ENCODE measurements around the gene PCGF2.

PCGF2 gene

DNA sequence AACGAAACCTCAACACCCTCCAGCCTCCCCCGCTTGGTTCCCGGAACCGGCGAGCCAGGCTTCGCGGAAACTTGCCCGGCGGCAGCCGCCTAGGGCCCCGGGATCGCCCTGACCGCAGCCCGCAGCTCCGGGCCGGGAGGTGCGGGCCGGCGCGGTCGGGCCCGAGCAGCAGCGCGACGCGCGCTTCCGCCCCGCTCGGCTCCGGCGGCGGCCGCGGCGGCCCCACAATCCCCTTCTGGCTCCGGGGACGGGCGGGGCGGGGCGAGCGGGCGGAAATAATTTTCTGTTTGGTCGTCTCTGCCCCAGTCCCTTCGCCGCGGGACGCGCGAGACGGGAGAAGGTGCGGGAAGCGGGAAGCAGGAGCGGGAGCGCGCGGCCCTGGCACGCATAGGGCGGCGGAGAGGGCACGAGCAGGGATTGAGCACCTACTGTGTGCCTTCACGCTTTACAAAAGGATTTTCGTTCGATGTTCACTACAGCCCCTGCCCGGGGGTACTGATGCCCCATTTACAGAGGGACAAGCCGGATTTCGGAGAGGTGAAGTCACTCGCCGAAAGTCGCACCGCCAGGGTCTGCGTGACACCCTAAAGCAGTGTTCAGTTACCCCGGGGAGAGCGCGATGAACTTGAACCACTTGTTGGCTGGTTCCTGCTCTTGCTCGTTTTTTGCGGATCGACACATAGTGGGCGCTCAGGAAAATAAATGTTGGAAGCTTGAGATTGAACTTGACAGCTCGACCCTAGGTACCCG lies 45.8 kb downstream of the PCGF2 start:
- DNase-seq, result peak; percentile 86

GRCh38 chr17:38701504-38702165 lies 46.5 kb downstream of the PCGF2 start:
- peak; percentile 90 for DNase-seq

DNA sequence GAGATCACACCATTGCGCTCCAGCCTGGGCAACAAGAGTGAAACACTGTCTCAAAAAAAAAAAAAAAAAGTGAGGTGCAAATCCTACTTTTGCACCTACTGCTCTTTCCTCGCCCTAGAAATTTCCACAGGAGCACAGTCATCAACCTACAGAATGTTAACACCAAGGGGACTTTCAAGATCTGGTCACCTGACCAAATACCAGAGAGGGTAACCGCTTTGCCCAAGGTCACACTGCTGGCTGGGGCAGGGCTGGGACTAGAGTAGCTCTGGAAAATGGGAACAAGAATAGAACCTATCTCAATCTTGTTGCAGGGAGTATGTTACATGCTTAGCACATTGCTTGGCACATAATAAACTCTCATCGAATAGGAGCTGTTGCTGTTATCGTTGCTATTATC lies 49.4 kb downstream of the PCGF2 start:
- DNase-seq, result no peak

GRCh38 chr17:38697061-38697820 lies 50.9 kb downstream of the PCGF2 start:
- no peak for DNase-seq

DNA sequence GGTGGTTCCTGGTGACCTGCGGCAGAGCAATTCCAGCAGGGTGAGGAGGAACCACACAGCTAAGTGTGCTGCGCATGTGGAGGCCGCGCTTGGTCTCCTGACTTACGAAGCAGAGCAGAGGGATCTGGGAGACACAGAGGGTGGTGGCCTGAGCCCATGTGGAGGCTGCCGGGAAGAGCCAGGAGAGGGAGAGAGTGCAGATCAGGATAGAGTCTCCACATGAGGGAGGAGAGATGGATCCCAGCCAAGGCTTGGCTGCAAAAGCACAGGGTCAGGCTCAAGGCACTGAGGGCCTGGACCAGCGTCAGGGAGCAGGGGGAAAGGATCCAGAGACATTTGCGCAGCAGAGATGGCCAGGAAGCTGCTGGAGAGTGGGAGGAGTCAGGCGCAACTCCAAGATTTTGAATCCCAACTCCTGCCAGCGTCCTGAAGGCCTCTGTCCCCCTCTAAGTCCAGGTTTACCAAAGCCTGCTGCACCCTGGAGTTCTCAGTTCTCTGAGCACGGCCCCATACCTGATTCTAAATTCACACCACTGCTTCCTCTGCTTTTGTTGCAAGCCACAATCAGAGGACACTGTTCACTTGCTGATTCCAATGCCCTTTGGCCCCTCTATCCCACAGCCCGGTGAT lies 54.3 kb downstream of the PCGF2 start:
- DNase-seq, result no peak

DNA sequence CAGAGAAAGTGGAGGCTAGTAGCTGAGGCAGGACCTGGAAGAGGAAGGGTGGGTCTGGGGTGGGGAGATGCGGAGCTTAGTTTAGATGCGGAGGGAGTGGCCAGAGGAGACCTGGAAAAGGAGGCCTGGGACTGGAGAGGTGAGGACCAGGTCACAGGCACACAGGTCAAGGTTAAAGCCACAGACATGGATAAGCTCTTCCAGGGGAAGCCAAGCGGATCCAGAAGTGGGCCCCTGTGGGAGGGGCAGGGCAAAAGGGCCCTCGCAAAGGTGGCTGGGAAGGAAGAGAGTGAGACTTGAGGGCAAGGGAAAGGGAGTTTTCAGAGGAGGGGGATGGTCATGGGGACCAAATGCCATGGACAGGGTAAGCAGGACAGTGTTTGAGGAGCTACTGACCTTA lies 57.0 kb downstream of the PCGF2 start:
- no peak for DNase-seq

DNA sequence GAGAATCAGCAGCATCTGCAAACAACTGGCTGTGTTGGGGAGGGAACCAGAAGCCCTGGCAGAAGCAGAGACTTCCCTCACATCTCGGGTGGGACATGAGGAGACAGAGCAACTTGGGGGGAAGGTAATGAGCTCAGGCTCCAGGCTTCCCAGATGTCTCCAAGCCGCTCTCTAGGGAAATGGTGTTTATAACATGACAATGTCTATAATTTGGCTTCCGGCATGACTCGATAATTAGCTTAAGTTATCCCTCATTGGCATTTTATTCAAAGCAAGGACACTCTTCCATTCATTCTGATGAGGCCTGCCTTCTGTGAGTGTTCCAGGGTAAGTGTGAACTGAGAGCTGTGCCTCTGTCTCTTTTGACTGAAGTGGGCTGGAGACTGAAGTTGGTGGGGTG lies 57.8 kb downstream of the PCGF2 start:
- DNase-seq, result no peak

DNA sequence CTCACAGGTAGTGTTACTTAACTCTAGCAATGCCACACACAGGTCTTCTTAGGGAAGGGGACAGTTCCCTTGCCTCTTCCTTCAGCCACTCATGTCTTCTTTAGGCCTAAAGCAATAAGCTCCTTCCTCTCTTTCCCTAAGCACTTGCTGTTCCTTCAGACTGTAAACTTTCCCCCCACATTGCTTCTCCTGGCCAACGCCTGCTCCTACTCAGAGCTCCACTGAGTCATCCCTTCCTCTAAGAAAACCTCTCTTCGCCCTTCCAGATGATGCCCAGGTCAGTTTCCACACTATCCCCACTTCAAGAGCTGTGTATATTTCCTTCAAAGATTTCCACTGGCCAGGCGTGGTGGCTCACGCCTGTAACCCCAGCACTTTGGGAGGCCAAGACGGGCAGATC lies 60.9 kb downstream of the PCGF2 start:
- no peak for DNase-seq

GRCh38 chr17:38685491-38685890 lies 62.6 kb downstream of the PCGF2 start:
- DNase-seq, result no peak
